GM12801 (cell line): ENCODE data around the gene NCLN.

Experiments
- TF ChIP-seq, protein P1 (sequence below): IDR thresholded peaks from one replicate; pipeline ENCODE4 v1.5.1; 2011; ENCODE audit warnings: control low read depth; ENCODE audit not compliant: insufficient read length; ENCODE audit errors: extremely low read depth

Gene NCLN

DNA sequence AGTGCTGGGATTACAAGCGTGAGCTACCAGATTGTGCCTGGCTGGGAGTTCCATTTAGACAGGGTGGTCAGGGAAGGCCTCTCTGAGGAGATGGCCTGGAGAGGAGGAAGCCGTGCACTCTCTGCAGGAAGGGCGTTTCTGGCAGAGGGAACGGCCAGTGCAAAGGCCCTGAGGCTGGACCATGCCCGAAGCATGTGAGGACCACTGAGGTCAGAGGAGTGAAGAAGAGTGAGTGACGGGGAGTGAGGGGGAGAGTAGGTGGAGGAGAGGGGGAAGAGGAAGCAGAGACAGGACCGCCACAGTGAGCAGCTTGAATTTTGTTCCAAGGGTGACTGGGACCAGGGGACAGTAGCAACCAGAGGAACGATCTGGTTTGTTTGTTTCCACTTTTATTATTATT is 71.3 kb downstream of the NCLN start:
- TF ChIP-seq, protein P1, sequence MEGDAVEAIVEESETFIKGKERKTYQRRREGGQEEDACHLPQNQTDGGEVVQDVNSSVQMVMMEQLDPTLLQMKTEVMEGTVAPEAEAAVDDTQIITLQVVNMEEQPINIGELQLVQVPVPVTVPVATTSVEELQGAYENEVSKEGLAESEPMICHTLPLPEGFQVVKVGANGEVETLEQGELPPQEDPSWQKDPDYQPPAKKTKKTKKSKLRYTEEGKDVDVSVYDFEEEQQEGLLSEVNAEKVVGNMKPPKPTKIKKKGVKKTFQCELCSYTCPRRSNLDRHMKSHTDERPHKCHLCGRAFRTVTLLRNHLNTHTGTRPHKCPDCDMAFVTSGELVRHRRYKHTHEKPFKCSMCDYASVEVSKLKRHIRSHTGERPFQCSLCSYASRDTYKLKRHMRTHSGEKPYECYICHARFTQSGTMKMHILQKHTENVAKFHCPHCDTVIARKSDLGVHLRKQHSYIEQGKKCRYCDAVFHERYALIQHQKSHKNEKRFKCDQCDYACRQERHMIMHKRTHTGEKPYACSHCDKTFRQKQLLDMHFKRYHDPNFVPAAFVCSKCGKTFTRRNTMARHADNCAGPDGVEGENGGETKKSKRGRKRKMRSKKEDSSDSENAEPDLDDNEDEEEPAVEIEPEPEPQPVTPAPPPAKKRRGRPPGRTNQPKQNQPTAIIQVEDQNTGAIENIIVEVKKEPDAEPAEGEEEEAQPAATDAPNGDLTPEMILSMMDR, result no peak
